Cardiac muscle cell (in vitro differentiated cells and primary cell): ENCODE data around the gene TPSAB1. TPM values are rescaled to one million over a fixed set of nuclear protein-coding genes. Genes with fewer than 3 reads are reported as not detected.

Source experiments
- DNase-seq, 2 donors: peaks; one replicate each; pipeline versions ENCODE4 v3.0.0 to v3.0.0-alpha.2; 2010 to 2017; ENCODE audit warnings: low read depth in 1 of 2, low spot score in 1 of 2
- H3K27ac ChIP-seq: fragments of 200-600 bp; sonication (generic); 2 replicates; pipeline ENCODE4 v1.5.1; 2016
- H3K27me3 ChIP-seq: fragments of 200-600 bp; sonication (generic); 2 replicates; pipeline ENCODE4 v1.6.0; 2016; ENCODE audit warnings: control low read depth
- H3K36me3 ChIP-seq: fragments of 200-600 bp; sonication (generic); 2 replicates; pipeline ENCODE4 v1.5.1; 2016; ENCODE audit warnings: control low read depth
- H3K4me1 ChIP-seq: fragments of 200-600 bp; sonication (generic); 2 replicates; pipeline ENCODE4 v1.8.1; 2017; ENCODE audit warnings: low read depth, mild to moderate bottlenecking, mixed run types
- H3K4me3 ChIP-seq: fragments of 200-600 bp; sonication (generic); 2 replicates; pipeline ENCODE4 v1.5.1; 2016; ENCODE audit warnings: mild to moderate bottlenecking
- H3K9me3 ChIP-seq: fragments of 200-600 bp; sonication (generic); 2 replicates; pipeline ENCODE4 v1.5.1; 2017; ENCODE audit warnings: low read depth, mild to moderate bottlenecking, control low read depth
- polyA plus RNA-seq: library from polyadenylated mRNA; unstranded; fragments of >200 nt; fragmentation: Nextera tagmentation; extraction: Ambion mirVana; gene quantifications from 2 replicates; pipeline ENCODE4 v1.2.1, GENCODE V29; 2016
- total RNA-seq: library from RNA; depleted of rRNA; stranded (reverse); fragments of >200 nt; gene quantifications from 2 replicates; pipeline ENCODE4 v1.2.3, GENCODE V29; 2016
- TF ChIP-seq, protein P1 (sequence below): IDR thresholded peaks from 2 replicates; pipeline ENCODE4 v1.5.1; 2012; ENCODE audit warnings: low read depth, mild to moderate bottlenecking, low read length

TPSAB1 gene
- total and polyA plus RNA-seq, 2 experiments from 2014 or later: not detected

DNA sequence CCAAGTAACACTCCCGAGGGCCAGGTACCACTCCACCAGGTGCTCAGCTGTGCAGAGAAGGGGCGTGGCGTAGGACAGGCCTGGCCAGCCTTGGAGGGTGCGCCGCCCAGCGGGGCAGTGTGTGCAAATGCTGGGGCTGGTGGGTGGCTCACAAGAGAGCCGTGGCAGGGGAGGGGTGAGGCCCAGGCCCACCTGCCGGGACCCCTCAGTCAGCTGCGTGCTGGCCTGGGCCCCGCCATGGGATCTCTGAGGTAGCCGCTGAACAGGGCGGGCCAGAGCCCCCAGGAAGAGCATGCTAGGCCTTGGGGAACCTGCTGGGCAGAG is 24.2 kb upstream of the TPSAB1 start:
- no peaks in the 10 kb centered on the region for H3K36me3 ChIP-seq
- H3K27me3 ChIP-seq: no peaks in the 10 kb centered on the region
- no peaks in the 10 kb centered on the region for H3K9me3 ChIP-seq
- no peak for DNase-seq
- TF ChIP-seq, protein P1, sequence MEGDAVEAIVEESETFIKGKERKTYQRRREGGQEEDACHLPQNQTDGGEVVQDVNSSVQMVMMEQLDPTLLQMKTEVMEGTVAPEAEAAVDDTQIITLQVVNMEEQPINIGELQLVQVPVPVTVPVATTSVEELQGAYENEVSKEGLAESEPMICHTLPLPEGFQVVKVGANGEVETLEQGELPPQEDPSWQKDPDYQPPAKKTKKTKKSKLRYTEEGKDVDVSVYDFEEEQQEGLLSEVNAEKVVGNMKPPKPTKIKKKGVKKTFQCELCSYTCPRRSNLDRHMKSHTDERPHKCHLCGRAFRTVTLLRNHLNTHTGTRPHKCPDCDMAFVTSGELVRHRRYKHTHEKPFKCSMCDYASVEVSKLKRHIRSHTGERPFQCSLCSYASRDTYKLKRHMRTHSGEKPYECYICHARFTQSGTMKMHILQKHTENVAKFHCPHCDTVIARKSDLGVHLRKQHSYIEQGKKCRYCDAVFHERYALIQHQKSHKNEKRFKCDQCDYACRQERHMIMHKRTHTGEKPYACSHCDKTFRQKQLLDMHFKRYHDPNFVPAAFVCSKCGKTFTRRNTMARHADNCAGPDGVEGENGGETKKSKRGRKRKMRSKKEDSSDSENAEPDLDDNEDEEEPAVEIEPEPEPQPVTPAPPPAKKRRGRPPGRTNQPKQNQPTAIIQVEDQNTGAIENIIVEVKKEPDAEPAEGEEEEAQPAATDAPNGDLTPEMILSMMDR: no peak
- H3K4me3 ChIP-seq: no peak overlapping the region
- no peak overlapping the region for H3K27ac ChIP-seq
- no peaks in the 10 kb centered on the region for H3K4me1 ChIP-seq

DNA sequence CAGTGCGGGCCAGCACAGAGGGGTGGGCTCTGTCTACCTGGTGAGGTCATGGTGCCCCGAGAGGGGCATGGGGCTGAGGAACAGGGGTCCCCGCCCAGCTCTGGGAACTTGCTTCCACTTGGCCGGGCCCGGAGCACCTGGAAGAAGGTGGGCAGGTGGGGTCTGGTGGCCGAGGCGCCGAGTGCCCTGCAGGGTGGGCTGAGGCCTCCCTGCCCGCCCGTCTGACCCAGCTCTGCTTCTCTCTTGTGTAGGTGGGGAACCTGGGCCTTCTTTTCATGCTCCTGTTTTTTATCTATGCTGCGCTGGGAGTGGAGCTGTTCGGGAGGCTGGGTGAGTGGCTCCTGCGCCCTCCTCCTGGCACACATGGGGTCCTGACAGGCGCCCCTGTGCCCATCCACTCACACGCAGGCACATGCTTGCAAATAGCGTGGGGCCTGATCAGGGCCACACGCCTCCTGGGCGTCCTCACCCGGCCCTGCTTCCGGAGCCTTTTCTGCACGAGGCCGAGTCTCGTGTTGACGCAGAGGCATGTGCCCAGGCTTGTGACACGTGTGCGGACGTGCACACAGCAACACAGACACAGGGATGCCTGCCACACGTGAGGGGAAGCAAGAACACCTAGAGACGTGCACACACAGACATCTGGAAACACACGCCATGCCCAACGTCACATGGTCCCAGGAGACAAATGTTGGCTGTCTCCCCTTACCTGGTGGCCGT is 23.7 kb upstream of the TPSAB1 start:
- Histone ChIP-seq H3K4me3 (no peak overlapping the region), H3K36me3 (no peaks in the 10 kb centered on the region), H3K9me3 (no peaks in the 10 kb centered on the region), H3K27ac (no peak overlapping the region), H3K27me3 (no peaks in the 10 kb centered on the region), H3K4me1 (no peaks in the 10 kb centered on the region)
- TF ChIP-seq, protein P1: no peak
- DNase-seq: no peak

DNA sequence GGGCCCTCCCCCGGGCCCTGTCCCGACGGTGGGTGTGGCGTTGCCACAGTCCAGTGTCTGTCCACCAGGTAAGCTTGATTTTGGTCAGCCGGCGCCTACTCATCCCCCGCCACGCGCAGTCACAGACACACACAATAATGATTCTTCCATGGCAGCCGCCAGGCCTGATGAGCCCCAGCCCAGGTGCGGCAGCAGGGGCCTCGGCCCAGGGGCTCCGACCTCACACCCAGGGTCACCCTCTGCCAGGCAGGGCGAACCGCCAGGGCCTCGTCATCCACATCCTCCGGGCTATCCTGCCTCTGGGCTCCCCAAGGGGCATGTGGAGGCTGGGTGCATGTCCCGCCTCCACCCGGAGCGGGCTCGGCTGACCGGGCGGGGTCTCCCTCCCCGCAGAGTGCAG is 23.0 kb upstream of the TPSAB1 start:
- Histone ChIP-seq H3K27me3 (no peaks in the 10 kb centered on the region), H3K9me3 (no peaks in the 10 kb centered on the region), H3K36me3 (no peaks in the 10 kb centered on the region), H3K4me1 (no peaks in the 10 kb centered on the region), H3K4me3 (no peak overlapping the region), H3K27ac (no peak overlapping the region)
- DNase-seq: no peak
- TF ChIP-seq, protein P1: no peak

DNA sequence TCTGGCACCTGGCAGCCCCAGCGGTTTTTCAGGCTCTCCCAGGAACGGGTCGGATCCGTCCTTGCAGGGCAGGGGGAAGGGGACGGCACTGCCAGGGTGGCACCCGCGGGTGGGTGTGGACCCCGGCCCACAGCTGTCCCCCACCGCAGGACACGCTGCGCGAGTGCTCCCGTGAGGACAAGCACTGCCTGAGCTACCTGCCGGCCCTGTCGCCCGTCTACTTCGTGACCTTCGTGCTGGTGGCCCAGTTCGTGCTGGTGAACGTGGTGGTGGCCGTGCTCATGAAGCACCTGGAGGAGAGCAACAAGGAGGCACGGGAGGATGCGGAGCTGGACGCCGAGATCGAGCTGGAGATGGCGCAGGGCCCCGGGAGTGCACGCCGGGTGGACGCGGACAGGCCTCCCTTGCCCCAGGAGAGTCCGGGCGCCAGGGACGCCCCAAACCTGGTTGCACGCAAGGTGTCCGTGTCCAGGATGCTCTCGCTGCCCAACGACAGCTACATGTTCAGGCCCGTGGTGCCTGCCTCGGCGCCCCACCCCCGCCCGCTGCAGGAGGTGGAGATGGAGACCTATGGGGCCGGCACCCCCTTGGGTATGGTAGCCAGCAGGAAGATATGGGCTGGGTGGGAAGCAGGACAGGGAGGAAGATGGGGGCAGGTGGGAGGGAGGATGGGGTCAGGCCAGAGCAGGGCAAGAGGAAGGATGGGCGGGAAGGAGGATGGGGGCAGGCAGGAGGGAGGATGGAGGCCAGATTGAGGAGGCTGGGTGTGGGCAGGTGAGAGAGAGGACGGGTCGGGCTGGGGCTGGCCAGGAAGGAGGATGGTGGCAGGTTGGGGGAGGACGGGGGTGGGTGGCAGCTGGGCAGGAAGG is 22.2 kb upstream of the TPSAB1 start:
- TF ChIP-seq, protein P1: no peak
- no peaks in the 10 kb centered on the region for H3K4me1 ChIP-seq
- H3K9me3 ChIP-seq: no peaks in the 10 kb centered on the region
- H3K27me3 ChIP-seq: no peaks in the 10 kb centered on the region
- H3K36me3 ChIP-seq: no peaks in the 10 kb centered on the region
- no peak overlapping the region for H3K27ac ChIP-seq
- no peak for DNase-seq
- no peak overlapping the region for H3K4me3 ChIP-seq

DNA sequence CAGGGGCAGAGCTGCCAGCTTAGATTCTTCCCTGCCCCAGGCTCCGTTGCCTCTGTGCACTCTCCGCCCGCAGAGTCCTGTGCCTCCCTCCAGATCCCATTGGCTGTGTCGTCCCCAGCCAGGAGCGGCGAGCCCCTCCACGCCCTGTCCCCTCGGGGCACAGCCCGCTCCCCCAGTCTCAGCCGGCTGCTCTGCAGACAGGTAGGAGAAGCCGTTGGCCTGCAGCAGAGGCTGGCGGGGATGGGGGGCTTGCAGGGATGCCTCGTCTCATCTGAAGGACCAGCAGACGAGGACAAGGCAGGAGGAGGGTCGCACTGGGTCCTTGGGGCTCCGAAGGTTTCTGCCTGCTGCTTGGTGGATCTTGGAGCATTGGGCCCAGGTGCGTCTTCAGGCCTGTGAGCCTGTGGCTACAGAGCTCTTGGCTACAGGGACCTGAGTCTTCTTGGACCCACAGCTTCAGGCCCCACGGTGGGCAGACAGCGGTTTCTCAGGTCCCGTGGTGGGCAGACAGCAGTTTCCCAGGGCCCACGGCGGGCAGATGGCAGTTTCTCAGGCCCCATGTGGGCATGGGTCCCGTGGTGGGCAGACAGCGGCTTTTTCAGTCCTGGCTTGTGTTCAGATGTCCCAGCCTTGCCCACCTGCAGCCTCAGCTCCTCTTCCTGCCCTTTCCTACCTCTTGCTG is 21.4 kb upstream of the TPSAB1 start:
- no peaks in the 10 kb centered on the region for H3K9me3 ChIP-seq
- no peaks in the 10 kb centered on the region for H3K27me3 ChIP-seq
- no peak overlapping the region for H3K27ac ChIP-seq
- TF ChIP-seq, protein P1: no peak
- no peaks in the 10 kb centered on the region for H3K4me1 ChIP-seq
- DNase-seq: no peak
- no peak overlapping the region for H3K4me3 ChIP-seq
- no peaks in the 10 kb centered on the region for H3K36me3 ChIP-seq
